Stimulated activated CD4-positive, alpha-beta T cell treated with anti-CD3 and anti-CD28 coated beads, Interleukin-2, amount 100 ng/mL, for 4 hours (primary cell): Measurements from ENCODE around the gene SLC29A2.

ENCODE experiments used
- DNase-seq: peaks from one replicate; pipeline ENCODE4 v3.0.0-alpha.2; 2020; ENCODE audit warnings: low read depth

SLC29A2 gene

DNA sequence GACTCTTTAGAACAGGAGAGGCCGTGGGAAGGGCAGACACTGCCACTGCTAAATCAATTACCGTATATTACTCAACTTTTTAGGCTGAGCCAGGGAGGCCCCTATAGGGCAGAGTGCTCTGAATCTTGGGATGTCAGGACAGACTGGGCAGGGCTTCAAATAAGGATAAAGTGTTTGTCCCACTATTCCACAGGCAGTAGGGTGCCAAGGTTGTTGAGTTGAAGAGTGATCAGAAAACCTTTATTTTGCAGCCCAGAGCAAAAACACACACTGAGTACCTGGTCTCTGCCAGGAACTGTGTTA is 22.5 kb downstream of the SLC29A2 start:
- no peak for DNase-seq

GRCh38 chr11:66347425-66348276 is 23.9 kb downstream of the SLC29A2 start, which contains the start of gene B4GAT1:
TSS of gene B4GAT1 (minus strand) at chr11:66347629. CDS start at chr11:66347545, 84 bp downstream.
- peak; percentile 72 for DNase-seq

DNA sequence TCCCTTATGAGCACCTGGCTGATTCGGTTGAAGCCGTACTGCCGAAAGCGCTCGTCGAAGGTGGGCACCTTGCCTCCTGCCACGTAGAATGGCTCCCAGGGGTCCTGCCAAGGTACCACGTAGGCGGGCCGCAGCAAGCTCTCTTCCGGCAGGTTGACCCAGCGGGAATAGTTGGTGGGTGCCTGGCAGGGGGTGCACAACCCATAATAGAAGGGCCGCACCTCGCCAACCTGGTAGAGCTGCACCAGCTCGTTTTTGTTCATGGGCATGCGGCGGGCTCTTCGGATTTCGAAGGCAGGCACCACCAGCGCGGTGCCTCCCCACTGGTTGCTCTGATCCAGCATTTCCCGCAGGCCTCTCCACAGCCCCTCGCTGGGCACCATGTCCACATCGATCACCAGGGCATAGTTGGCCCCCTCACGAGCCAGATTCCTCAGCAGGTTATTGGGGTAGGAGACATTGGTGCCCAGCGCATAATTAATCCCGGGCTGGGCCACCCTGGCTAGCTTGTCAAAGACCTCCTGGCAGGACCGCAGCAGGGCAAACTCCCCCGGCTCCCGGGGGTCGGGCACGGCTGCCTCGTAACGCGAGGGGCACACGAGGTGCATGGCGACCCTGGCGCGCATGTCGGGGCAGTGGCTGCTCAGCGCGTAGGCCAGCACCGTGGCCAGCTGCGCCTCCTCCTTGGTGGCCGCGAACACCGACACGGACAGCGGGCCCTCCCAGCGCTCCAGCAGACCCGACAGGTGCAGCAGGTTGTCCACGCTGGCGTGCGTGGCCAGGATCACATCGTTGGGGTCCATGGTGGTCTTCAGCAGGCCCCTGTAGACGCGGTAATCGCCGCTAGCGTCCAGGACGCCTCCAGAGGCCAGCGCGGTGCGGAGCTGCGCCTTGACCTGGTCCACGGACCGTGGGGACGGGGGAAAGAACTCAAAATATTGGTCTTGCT is 24.8 kb downstream of the SLC29A2 start:
- DNase-seq: no peak

DNA sequence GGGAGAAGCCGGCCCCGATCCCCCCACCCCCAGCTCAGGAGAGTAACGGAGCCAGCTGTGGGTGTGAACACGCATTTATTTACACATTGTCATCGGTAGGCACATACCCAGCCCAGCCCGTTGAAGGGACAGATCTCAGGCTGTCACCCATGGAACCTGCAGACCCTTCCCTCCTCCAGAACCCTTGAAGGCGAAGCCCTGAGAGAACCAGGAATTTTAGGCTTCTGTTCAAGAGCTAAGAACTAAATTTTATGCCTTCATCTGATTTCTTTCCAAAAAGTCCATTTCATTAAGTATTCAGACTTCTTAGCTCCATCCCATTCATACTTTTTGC is 26.3 kb downstream of the SLC29A2 start:
- DNase-seq: no peak

DNA sequence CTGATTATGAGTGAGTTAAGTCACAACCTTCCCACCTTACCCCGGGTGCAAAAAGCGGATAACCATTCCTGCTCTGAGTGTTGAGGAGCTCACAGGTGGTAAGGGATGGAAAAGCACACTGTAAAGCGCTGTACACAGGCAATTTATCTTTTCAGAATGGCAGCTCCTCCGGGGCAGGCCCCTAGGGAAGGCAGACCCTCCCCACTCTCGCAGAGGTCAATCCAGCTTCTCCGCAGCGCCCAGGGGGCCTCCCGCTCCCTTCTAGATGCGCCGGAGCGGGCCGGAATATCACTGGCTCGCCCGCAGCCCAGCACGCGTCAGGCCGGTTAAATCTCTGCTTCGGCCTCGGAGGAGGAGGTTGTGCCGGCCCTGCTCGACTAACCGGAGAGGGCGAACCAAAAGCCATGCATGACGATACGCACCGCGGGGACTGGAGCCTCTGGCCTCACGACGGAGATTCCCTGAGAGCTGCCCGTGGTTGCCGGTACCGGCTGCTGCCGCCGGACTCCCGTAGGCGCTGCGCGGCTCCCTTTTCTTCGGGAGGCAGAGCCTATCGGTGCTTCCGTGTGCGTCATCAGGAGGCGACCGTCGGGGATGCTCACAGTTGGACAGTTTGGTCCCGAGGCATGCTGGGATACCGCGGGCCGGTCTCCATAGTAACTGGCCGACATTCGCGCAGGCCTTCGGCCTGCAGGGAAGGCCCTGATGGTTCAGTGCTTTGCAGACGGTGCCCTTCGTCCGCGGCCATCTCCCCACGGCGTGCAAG is 26.8 kb downstream of the SLC29A2 start, which contains the start of gene BRMS1:
BRMS1 (minus strand) TSS at position 555 of the 766 bp plus-strand sequence. CDS start 2,870 bp downstream, outside the sequence.
- peak; percentile 95 for DNase-seq

- no peak for DNase-seq
Measured at GRCh38 chr11:66343176-66343575, 28.4 kb downstream of the SLC29A2 start.

DNA sequence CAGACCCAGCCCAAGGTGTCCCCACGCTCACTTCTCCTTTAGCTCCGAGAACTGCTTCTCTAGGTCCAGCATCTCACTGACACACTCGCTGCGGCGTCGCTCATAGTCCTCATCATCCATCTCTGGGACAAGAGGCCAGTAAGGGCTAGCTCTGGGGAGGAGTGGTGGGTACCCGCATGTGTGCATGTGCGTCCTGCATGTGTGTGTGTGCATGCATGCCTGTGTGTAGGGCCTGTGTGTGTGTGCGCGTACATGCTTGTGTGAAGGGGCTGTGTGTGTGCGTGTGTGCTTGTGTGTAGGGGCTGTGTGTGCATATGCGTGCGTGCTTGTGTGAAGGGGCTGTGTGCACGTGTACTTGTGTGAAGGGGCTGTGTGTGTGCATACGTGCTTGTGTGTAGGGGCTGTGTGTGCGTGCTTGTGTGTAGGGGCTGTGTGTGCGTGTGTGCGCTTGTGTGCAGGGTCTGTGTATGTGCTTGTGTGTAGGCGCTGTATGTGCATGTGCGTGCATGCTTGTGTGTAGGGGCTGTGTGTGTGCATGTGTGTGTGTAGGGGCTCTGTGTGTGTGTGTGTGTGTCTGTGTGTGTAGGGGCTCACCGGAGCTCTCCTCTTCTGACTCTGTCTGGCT is 29.9 kb downstream of the SLC29A2 start:
- DNase-seq: no peak

DNA sequence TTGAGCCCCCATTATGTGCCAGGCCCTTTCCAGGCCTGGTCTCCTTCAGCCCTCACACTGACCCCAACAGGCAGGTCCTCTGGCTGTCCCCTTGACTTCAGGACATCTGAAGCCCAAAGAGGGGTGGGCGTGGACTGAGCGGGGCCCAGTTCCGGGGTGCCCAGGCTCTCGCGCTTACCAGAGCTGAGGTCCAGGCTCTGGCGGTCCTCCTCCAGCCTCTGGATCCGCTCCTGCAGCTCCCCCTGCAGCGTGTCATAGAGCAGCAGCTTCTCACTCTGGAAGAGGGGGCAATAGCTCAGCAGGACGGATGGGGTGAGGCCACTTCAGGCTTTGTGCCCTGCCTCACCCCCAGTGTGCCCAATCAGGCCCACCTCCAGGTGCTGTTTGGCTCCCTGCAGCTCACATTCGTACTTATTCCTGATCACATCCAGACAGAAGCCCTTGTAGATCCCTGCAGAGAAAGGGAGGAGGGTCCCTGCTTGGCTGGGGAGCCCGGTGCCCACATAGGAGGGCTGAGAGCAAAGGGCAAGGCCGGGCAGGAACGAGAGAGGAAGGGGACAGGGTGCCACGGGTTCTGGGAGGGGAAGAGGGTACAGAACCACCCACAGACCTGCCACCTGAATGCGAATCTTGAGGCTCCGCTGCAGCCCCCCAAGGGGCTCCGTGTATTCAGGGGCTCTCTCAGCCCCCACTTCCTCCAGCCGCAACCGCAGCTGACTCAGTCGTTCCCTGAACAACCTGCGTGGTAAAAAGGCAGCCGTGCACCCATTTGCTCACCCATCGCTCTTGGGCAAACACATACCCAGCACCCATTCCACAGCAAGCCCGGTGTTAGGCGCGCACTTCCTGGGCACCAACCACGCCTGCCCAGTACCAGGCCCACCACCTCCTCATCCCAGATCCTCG is 30.7 kb downstream of the SLC29A2 start:
- no peak for DNase-seq

DNA sequence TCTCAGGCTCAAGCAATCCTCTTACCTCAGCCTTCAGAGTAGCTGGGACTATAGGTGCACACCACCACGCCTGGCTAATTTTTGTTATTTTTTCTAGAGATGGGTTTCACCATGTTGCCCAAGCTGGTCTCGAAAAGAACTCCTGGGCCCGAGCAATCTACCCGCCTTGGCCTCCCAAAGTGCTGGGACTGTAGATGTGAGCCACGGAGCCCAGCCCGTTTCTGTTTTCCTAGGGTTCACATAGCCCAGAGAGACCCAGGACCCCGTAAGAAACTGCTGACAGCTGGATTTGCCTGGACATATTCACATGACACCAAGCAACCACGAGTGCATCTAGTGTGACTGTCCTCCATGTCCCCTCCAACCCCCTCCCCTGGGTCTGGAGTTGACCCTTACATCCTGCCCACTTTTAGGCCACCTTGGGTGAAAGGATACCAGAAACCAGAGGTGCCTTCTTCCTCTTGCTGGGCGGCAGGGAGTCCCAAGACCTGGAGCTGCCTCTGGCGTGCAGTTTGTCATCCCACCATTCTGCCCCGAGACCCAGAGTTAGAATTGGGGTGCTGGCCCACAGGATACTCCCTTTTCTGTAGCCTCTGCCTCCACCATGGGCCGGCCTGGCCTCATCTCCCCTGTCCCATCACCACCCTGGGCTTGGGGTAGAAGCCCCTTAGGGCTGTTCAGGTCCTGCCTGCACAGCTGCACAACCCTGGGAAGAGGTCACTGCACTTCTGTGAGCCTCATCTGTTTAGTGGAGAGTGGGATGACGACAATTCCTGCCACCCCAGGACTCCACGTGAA is 31.7 kb downstream of the SLC29A2 start:
- no peak for DNase-seq

- no peak for DNase-seq
Measured at GRCh38 chr11:66339162-66339675, 32.3 kb downstream of the SLC29A2 start.

DNA sequence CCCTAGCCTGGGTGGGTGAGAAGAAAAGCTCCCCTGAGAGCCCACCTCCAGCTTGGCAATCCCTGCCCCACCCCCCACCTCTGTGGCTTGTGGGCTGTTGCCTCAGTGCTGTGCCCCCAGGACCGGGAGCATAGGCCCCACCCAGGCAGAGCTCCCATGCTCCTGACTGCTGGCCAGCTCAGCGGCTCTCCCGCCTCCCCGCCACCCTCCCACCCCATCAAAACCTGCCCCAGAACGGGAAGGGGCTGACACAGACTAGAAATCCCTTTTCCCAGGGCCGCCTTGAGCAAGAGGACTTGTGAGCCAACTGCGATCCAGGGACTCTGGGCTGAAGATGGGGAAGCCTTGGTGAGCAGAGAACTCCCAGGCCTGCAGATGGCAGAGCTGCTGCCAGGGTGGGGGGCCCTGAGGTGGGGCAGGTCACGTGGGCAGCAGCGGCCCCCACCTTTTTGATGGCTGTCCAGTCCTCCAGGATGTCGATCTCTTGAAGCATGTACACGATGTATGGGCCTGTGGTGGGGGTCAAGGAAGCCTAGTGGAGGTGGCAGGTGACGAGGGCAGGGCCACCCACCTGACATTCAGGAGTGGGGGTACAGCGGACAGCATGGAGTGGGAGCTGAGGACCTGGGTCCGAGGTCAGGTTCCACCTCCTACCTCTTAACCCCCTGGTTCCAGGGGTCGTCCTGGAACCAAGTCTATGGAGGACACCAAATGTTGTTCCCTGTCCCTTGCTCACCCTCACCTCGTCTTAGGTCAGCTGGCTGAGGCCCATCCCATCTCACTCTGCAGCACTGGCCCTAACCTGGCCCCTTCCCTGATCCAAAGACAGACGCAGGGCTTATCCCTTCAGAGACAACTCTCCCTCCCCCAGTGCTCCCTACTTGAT is 33.0 kb downstream of the SLC29A2 start:
- no peak for DNase-seq

DNA sequence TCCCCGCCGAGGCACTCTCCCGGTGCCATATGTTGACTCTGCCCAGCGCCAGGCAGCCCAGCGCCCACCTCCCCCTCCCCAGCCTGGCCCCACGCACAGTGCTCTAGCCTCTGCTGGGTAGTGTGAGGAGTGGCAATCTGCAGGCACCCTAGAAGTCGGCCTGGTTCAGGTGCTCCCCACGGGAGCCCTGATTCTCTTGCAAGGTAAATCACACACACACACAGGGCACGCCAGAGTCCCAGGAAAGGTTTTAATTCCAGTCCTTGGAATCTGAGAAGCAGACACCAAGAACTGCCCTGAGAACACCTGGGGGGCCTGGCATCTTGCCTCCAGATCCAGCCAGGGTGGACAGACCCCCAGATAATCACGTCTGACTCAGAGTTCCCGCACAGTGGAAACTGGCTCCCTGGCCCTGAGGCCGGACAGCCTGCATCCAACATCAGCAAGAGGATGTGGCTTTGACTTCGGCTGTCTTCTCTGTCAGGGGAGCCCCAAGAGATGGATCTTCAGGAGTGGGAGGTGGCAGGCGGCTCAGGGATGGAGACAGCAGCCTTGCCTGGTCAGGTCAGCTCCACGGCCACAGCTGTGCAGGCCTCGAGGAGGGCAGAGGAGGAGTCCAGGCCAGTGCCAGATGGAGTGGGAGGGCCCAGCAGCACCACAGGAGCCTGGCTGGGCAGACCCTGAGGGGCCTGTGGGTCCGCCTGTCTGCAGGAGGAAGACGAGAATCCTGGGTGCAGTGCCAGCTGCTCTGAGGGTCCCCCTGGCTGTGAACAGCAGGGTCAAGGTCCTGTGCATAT is 34.3 kb downstream of the SLC29A2 start:
- no peak for DNase-seq

- no peak for DNase-seq
Measured at GRCh38 chr11:66336234-66337102, 35.1 kb downstream of the SLC29A2 start, which contains the start of gene RIN1. TSS of gene RIN1 (minus strand) at chr11:66336434. CDS start at chr11:66336402, 32 bp downstream.

- no peak for DNase-seq
Measured at GRCh38 chr11:66335531-66336233, 35.9 kb downstream of the SLC29A2 start.

DNA sequence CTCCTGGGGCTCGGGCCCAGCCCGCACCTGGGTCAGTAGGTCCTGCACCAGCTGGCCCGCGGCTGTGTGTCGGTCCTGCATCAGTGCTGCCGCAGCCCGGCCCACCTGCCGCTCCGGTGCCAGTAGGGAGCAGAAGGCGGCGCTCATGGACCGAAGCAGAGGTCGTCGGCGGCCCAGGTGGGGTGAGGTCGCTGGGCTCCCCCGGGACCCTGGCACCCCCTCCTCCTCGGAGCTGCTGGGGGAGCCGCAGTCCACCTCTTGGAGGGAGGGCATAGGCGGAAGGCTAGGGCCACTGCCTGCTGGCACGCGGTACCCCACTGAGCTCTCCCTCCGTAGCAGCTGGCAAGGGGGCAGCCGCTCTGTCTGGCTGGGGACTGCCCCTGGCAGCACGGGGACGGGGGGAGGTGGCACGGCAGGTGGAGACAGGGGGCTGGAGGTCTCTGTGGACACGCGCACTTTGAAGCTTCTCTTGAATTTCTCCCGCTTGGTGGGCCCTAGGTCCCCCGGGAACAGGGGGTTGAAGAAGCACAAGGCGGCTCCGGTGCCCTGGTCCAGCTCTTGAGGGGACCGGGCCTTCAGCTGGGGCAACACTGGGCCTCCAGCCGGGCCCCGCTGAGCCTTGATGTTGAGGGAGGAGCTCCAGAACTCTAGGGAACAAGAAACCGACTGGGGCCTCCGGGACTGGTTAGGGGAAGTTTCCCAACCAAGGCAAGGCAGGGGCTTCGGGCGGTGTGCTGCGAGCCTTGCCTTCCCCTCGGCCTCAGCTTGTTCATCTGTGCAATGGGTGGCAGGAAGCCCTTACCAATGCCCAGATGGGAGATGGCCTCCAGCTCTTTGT is 36.7 kb downstream of the SLC29A2 start:
- no peak for DNase-seq
